ENCODE results near the gene BAIAP2L1.

- TF ChIP-seq YY1 (IDR thresholded peaks at IDR 0.05; ENCODE audit: insufficient read depth, insufficient read length) (no peak), ZNF274 (IDR thresholded peaks at IDR 0.05; ENCODE audit: low read depth, low read length) (no peak), SUZ12 (IDR thresholded peaks at IDR 0.05; ENCODE audit: extremely low read depth, insufficient read depth, insufficient read length) (no peak)
Observed at GRCh38 chr7:98359395-98359794, 41.5 kb downstream of the BAIAP2L1 start.
